Measurements from ENCODE around the gene PLK5. TPM values are rescaled to one million over a fixed set of nuclear protein-coding genes. Genes with fewer than 3 reads are reported as not detected.

PLK5 gene
- polyA plus RNA-seq, 1 donor from 2014 or later, result 3.6 TPM

DNA sequence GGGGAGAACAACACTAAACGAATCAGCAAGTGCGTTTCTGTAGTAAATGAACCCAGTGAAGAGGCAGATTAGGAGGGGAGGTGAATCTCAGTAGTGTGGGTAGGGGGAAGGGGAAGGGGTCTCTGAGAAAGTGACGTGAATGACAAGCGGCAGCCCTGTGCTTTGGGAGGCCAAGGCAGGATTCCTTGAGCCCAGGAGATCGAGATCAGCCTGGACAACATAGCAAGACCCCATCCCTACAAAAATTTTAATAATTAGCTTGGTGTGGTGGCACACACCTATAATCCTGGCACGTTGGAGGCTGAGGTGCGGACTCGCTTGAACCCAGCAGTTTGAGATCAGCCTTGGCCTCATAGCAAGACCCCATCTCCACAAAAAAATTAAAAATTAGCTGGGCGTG, 8.1 kb downstream of the PLK5 start:
- no peak overlapping the region for H2AFZ ChIP-seq (ENCODE audit: low read depth, low read length)
- no peak overlapping the region for H3K4me2 ChIP-seq (ENCODE audit: low read length)
- H3K9me3 ChIP-seq (ENCODE audit: low read length), result no peaks in the 10 kb centered on the region
- no peak overlapping the region for H3K9ac ChIP-seq (ENCODE audit: low read length)
- no peaks in the 10 kb centered on the region for H3K36me3 ChIP-seq (ENCODE audit: insufficient read depth, low read length)
- no peaks in the 10 kb centered on the region for H4K20me1 ChIP-seq (ENCODE audit: insufficient read depth)
- H3K79me2 ChIP-seq (replicated peaks; ENCODE audit: insufficient read depth, low read length), result no peaks in the 10 kb centered on the region
- H3K27me3 ChIP-seq (ENCODE audit: insufficient read depth, low read depth, low read length), result no peaks in the 10 kb centered on the region
- H3K27ac ChIP-seq (ENCODE audit: low read length), result no peak overlapping the region
- H3K4me3 ChIP-seq (ENCODE audit: low read length), result no peak overlapping the region
- no peaks in the 10 kb centered on the region for H3K9me2 ChIP-seq (ENCODE audit: insufficient read depth, low read length)
- TF ChIP-seq SMC3 (conservative IDR thresholded peaks at IDR 0.05; ENCODE audit: poor library complexity) (no peak), POLR2AphosphoS5 (IDR thresholded peaks at IDR 0.05) (no peak), EP300 (conservative IDR thresholded peaks at IDR 0.05; ENCODE audit: poor library complexity, severe bottlenecking) (no peak)
- TF ChIP-seq, protein P1, sequence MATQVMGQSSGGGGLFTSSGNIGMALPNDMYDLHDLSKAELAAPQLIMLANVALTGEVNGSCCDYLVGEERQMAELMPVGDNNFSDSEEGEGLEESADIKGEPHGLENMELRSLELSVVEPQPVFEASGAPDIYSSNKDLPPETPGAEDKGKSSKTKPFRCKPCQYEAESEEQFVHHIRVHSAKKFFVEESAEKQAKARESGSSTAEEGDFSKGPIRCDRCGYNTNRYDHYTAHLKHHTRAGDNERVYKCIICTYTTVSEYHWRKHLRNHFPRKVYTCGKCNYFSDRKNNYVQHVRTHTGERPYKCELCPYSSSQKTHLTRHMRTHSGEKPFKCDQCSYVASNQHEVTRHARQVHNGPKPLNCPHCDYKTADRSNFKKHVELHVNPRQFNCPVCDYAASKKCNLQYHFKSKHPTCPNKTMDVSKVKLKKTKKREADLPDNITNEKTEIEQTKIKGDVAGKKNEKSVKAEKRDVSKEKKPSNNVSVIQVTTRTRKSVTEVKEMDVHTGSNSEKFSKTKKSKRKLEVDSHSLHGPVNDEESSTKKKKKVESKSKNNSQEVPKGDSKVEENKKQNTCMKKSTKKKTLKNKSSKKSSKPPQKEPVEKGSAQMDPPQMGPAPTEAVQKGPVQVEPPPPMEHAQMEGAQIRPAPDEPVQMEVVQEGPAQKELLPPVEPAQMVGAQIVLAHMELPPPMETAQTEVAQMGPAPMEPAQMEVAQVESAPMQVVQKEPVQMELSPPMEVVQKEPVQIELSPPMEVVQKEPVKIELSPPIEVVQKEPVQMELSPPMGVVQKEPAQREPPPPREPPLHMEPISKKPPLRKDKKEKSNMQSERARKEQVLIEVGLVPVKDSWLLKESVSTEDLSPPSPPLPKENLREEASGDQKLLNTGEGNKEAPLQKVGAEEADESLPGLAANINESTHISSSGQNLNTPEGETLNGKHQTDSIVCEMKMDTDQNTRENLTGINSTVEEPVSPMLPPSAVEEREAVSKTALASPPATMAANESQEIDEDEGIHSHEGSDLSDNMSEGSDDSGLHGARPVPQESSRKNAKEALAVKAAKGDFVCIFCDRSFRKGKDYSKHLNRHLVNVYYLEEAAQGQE (IDR thresholded peaks at IDR 0.05; ENCODE audit: borderline replicate concordance), result no peak
- no peaks in the 10 kb centered on the region for H3F3A ChIP-seq (ENCODE audit: insufficient read depth, low read length, poor library complexity, severe bottlenecking)

DNA sequence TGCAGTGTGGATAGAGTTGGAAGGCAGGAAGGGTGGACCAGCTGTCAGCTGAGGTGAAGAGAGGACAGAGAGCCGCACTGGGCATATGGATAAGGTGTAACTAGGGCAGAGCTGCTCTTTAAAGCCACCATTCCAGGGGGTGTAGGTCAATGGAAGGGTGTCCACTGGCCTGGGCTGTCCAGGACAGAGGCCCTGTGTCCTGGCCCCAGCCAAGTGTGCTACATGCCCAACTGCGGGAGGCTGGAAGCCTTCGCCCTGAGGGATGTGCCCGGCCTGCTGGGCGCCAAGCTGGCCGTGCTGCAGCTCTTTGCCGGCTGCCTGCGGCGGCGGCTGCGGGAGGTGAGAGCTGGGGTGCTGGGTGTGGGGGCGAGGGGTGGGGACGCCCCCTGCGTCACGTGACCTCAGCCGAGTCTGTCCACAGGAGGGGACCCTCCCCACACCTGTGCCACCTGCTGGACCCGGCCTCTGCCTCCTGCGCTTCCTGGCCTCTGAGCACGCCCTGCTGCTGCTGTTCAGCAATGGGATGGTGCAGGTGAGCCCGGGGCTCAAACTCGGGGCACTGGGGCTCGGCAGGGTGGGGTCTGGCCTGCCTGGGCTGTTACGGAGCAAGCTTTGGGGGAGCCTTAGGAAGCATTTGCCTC, 9.8 kb downstream of the PLK5 start:
- Histone ChIP-seq H3K9me2 (ENCODE audit: insufficient read depth, low read length) (no peaks in the 10 kb centered on the region), H3K27ac (ENCODE audit: low read length) (no peak overlapping the region), H3K9me3 (ENCODE audit: low read length) (no peaks in the 10 kb centered on the region), H3K4me2 (ENCODE audit: low read length) (no peak overlapping the region), H3K36me3 (ENCODE audit: insufficient read depth, low read length) (no peaks in the 10 kb centered on the region), H3K9ac (ENCODE audit: low read length) (no peak overlapping the region), H2AFZ (ENCODE audit: low read depth, low read length) (no peak overlapping the region), H3K4me3 (ENCODE audit: low read length) (no peak overlapping the region), H3K27me3 (ENCODE audit: insufficient read depth, low read depth, low read length) (no peaks in the 10 kb centered on the region), H3K79me2 (replicated peaks; ENCODE audit: insufficient read depth, low read length) (no peaks in the 10 kb centered on the region), H4K20me1 (ENCODE audit: insufficient read depth) (no peaks in the 10 kb centered on the region), H3F3A (ENCODE audit: insufficient read depth, low read length, poor library complexity, severe bottlenecking) (no peaks in the 10 kb centered on the region)
- TF ChIP-seq RAD21 (conservative IDR thresholded peaks at IDR 0.05) (no peak), POLR2AphosphoS5 (IDR thresholded peaks at IDR 0.05) (no peak), EZH2 (IDR thresholded peaks at IDR 0.05; ENCODE audit: borderline replicate concordance, insufficient read depth, low read length, poor library complexity, severe bottlenecking) (no peak), EP300 (conservative IDR thresholded peaks at IDR 0.05; ENCODE audit: poor library complexity, severe bottlenecking) (no peak), TAF1 (IDR thresholded peaks at IDR 0.05; ENCODE audit: low read depth) (no peak), MXI1 (conservative IDR thresholded peaks at IDR 0.05; ENCODE audit: poor library complexity, severe bottlenecking) (no peak), SMC3 (conservative IDR thresholded peaks at IDR 0.05; ENCODE audit: poor library complexity) (no peak), CTCF (IDR thresholded peaks at IDR 0.05; ENCODE audit: poor library complexity, severe bottlenecking) (no peak)
- TF ChIP-seq, protein P1 (IDR thresholded peaks at IDR 0.05; ENCODE audit: borderline replicate concordance), result no peak
